ENCODE measurements around the gene KIN.
"Not testable (repeated sequence)": the region's sequence is repeated elsewhere in the genome, so short reads cannot be mapped to it uniquely, and the experiment has no call there.

The KIN gene

DNA sequence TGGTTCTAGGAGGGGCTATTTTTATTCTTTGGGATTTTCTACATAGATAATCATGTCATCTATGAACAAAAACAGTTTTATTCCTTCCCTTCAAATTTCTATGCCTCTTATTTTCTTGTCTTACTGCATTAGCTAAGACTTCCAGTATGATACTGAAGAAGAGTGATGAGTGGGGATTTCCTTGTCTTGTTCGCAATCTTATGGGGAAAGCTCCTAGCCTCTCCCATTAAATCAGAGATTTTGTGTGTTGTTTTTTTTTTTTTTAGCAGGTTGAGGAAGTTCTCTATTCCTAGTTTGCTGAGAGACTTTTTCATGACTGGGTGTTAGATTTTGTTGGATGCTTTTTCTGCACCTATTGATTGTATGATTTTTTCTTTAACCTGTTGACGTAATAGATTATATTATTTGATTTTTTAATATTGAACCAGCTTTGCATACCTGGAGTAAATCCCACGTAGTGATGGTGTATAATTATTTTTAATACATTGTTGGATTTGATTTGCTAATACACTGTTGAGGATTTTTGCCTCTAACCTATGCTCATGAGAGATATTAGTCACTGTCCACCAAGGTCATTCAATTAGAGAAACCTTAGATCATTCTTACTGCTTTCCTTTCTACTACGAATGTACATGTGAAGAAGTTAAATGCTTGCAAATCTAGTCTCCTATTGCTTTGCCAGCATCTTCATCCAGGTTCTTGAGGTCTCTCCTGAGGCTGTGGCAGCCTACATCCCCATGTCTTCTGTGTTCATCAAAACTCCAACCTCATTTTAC, 6.6 kb upstream of the KIN start:
- no peak for DNase-seq

DNA sequence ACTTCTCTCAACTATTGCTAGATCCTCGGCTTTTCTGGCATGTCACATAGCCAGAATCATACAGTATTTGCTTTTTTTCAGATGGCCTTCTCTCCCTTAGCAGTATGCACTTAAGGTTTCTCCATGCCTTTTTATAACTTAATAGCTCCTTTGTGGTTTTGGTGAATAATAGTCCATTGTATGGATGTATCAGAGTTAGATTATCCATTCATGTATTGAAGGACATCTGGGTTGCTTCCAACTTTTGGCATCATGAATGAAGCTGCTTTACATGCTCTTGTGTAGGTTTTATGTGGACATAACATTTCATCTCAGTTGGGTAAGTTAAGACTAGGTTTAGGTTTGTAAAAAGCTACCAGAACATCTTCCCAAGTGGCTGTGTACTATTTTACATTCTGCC, 4.7 kb upstream of the KIN start:
- no peak for DNase-seq

DNA sequence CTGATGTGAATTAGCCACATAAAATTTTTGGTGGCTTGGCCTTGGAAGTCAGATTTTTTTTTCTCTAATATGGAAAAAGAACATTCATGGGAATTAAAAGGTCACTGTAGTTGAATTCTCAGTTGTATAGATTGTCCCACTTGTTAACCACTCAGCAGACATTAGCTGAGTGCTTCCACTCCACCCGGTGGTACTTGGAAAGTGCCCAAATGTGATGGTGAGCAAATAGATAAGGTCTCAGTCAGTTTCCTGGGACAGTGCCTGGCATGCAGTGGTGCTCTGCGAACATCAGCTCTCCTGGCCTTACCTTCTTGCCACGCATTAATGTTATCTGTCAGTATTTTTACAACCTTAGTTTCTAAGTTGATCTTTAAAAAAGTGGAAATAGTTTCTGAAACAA, 1.6 kb upstream of the KIN start:
- DNase-seq = no peak

DNA sequence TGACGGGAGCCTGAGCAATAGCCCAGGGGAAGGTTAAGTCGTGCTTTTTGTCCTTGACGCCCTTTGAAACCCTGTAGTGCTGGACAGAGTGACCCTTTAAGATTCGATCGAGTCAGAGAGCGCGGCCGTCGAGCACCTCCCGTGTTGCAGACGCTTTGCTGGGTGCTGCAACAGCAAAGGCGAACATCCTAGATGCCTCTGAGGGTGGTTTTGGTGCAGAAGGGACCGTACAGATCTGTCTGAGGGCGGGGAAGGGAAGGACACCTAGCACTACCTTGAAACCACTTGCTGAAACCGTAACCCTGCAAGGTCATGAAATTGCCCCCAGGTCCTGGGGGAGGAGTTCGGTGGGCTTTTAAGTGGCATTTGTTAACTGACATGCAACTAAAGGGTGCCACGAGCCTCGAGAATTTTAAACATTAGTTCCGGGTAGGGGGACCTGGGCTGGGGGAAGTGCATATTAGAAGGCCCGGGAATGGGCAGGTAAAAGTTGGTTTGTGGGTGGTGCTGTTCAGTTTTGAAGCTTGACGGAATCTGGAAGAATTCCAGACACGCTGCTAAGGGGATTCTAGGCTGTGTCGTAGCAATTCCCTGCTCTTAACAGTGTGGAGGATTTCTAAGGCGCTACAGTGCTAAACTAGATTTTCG, 970 bp upstream of the KIN start:
- no peak for DNase-seq

DNA sequence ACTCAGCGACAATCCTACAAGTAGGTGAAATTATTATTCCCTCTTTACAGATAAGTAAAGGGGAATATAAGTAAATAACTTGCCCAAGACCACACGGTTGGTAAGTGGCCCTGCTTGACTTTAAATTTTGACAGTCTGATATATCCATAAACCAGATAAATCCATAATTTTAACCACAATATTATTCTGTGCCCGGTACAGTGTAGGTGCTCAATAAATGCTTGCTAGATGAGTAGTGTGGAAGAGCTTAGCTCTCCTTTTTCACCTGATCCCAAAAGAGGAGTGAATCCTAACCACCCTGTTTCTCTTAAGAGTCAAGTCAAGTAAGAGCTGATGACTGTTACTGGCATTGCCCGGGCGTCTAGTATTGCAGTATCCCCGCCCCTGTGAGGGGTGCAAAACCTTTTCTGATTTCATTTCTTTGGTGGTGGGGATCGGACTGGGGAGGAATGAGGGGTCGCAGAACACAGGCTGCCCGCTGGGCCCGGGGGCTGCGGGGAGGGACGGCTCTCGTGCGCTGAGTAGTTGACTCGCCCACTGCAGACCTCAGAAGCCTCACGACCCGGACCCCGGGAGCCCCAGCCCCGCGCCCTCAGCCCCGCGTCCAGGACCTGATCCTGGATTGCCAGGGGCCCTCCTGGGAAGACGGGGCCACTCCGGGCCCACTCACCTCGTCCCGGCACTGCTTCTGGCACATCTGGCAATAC, 490 bp downstream of the KIN start:
- DNase-seq = no peak

DNA sequence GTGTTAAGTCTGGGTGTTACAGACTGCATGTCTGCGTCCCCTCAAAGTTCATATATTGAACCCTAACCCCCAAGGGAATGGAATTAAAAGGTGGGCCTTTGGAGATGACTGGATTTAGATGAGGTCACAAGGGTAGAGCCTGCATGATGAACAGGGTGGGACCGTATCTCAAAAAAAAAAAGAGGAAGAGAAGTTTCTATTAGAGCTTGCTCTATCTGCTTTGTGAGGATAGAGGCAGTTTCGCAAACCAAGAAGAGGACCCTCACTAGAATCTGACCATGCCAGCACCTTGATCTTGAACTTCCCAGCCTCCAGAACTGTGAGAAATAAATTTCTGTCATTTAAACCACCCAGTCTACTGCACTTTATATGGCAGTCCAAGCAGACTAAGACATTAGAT, 1.4 kb downstream of the KIN start:
- DNase-seq = no peak

DNA sequence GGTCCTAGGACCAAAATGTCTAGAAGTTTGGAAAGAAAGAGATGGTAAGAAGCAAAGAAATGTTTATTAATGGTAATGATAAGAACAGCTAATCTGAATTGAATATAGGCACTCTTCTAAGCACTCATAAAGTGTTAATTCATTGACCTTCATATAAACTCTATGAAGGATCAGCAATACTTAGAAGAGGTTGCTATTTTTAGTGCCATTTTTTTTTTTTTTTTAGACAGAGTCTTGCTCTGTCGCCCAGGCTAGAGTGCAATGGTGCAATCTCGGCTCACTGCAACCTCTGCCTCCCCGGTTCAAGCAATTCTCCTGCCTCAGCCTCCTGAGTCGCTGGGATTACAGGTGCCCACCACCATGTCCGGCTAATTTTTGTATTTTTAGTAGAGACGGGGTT, 5.6 kb downstream of the KIN start:
- DNase-seq = not testable (repeated sequence)

DNA sequence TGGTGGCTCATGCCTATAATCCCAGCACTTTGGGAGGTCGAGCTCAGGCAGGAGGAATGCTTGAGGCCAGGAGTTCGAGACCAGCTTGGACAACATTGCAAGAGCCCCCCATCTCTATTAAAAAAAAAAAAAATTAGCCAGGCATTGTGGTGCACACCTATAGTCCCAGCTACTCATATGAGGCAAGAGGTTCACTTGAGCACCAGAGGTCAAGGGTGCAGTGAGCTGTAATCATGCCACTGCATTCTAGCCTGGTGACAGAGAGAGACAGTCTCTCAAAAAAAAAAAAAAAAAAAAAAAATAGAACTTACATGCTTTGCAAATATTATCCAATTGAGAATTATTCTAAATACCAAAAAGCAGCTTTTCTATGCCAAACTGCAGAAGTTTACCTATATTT, 11.0 kb downstream of the KIN start:
- no peak for DNase-seq

DNA sequence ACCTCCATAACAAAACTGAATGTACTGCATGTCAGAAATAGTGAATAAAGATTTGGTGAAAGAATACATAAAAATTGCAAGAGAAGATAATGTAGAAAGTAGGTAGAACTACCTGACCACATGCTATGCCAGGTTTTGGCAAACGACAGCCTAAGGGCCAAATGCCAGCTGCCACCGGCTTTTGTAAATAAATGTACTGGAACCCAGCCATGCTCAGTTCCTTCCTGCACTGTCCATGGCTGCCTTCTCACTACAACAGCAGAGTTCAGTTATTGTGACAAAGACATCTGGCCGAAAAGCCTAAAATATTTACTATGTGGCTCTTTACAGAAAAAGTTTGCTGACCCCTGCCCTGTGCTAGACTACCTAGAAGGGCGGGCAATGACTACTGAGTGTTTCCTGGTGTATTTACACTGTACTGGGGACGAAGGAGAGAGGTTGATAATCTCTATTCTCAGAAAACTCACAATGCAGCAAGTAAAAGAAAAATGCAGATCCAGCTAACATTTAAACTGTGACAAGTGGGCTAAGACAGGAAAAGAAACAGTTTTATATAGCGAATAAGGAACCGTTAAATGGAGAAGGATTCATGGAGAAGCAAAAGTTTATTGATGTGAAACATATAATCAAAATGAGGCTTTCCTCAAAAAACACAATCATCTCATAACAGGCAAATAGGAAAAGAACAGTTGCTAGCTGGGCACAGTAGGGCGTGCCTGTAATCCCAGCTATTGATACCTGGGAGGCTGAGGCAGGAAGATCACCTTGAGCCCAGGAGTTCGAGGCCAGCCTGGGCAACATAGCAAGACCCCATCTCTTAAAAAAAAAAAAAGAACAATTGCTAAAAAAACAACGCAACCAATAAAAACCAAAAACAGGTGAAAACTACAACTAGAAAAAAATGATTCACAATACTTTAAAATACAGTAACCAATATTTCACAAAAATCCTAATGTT, 13.7 kb downstream of the KIN start:
- DNase-seq = no peak

DNA sequence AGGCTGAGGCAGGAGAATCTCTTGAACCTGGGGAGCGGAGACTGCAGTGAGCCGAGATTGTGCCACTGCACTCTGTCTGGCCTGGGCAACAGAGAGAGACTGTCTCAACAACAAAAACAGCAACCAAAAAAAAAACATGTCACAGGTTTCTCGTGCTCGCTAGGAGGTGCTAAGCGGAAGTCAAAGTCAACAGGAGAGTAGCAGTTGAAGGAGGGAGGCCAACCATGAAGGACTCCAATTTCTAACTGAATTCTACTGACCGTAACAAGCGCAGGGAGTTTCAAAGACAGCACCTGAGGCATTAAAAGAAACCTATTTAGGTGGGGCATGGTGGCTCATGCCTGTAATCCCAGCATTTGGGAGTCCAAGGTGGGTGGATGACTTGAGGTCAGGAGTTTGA, 19.4 kb downstream of the KIN start:
- no peak for DNase-seq

DNA sequence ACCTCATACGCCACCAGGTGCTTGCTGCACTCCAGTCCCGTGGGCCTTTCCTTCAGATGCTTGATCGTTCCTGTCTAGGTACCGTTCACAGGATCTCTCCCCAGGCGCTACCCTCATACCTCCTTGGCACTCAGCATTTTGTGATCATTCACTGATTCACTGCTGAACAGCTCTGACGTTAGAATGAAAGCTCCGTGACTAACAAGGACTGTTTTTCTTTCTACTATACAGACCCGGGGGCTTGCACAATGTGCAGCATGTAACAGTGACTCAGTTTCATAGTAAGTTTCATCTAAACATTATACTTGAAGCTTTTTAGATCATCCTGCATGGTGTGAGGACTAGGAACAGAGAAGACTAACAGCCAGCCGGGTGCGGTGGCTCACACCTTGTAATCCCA, 20.6 kb downstream of the KIN start:
- no peak for DNase-seq

DNA sequence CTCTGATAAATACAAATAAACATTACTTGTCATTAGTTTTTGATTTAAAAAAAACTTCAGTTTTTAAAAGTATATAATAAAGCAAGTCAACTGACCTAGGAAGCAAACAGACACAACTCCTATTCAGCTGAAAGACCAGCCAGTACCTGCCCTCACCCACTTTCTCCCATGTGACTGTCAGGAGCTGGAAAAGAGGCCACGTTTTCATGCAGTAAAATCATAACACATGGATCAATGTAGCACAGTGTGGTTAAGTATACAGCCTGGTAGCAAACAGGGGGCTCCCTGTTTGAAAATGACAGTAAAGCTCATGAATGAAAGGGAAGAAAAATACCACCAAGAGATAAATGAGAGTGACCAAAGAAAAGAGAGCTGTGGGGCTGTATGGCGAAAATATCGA, 21.6 kb downstream of the KIN start:
- DNase-seq = no peak

DNA sequence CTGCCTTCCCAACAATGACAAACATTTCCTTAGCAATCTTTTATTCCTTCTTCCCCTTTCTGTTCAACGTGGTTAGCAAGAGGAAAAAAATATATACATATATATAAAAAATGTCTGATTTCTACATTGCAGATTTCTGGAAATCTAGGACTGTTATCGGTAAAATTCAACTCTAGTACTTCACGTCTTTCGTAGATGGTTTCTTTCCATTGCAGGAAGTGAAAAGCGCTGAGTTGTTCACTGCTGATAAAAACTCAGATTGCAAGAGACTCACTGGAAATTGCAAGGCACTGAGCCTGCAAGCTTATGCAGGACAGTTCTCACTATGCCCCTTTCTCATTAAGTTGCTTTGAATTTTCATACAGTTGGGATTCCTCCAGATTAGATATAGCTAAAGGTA, 23.9 kb downstream of the KIN start:
- DNase-seq = no peak

DNA sequence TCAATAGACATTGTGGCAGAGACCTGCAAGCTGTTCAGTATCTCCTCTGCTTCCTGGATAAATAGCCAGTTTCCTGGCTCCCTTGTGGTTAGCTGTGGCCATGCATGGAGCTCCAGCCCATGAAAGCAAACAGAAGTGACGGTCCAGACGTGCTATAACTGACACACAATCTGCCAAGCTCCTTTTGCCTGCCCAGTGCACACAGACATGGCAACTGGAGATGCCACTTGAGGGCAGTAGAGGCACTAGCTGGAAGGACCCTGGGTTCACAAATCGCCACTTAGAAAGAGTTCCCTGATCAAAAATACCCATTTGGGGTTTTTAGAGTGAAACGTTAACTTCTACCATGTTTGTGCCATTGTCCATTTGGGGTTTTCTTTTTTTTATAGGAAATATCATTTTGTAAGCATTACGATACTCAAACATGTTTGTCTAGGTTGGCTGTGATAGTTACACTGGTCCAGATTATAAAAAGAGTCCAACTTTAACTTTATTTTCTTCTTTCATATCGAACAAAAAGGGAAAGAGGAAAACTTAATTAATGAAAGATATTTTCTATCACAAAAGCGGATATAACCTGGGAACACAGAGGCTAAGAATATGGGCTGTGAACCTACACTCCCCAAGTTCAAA, 31.3 kb downstream of the KIN start:
- DNase-seq = no peak

DNA sequence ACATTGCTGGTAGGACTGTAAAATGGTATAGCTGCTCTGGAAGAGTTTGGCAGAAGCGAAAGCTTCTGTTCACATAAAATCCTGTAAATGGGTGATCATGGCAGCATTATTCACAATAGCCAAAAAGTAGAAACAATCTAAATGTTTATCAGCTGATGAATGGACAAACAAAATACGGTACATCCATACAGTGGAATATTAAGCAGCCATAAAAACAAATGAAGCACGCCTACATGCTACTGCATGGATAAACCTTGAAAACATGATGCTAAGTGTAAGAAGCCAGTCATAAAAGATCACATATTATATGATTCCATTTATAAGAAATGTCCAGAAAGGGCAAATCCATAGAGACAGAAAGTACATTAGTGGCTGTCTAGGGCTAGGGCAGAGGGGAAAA, 32.7 kb downstream of the KIN start:
- DNase-seq = no peak

DNA sequence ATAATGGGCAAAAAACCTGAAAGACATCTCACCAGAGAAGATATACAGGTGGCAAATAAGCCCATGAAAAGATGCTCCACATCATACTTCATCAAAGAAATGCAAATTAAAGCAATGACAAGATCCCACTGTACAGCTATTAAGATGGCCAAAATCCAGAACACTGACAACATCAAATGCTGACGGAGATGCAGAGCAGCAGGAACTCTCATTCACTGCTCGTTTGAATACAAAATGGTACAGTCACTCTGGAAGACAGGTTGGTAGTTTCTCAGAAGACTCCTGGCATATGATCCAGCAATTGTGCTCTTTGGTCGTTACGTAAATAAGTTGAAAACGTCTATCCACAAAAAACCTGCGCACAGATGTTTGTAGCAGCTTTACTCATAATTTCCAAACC, 35.5 kb downstream of the KIN start:
- no peak for DNase-seq

DNA sequence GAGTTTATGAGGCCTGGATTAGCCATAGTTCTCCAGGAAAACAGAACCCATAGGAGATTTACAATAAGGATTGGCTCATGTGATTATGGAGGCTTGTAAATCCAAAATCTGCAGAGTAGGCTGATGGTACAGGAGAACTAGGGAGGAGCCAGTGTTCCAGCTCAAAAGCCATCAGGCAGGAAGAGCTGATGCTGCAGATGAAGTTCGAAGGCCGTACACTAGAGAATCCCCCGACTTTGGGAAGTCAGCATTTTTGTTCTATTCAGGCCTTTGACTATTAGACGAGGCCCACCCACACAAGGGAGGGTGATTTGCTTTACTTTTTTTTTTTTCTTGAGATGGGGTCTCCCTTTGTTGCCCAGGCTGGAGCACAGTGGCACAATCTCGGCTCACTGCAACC, 37.6 kb downstream of the KIN start:
- no peak for DNase-seq

DNA sequence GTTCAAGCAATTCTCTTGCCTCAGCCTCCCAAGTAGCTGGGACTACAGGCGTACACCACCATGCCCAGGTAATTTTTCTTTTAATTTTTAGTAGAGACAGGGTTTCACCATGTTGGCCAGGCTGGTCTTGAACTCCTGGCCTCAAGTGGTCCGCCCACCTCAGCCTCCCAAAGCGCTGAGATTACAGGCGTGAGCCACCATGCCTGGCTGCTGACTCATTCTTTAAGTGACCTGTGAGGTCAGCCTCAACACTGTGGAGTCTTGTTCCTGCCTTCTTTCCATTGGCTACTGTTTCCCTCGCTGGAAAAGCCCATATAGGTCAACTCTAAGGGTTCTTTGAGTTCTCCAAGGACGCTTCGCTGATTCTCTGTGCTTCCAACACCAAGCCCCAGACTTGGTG, 39.2 kb downstream of the KIN start:
- DNase-seq = not testable (repeated sequence)

DNA sequence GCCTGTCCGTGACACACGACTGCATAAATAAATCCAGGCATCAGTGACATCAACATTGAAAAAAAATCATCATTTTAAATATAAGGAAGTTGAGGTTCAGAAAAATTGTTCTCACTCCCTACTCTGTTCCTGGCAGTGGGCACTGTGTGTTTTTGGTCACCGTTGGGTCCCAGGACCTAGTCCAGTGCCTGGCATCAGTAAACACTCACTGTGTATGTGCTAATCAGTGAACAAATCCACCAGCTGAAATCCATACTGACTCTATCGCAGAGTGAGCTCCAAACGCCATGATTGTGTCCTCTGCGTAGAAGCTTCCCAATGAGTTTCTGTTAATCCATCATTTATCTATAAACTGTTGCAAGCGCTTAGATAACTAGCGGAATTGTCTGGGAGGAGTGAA, 43.5 kb downstream of the KIN start:
- DNase-seq = no peak

DNA sequence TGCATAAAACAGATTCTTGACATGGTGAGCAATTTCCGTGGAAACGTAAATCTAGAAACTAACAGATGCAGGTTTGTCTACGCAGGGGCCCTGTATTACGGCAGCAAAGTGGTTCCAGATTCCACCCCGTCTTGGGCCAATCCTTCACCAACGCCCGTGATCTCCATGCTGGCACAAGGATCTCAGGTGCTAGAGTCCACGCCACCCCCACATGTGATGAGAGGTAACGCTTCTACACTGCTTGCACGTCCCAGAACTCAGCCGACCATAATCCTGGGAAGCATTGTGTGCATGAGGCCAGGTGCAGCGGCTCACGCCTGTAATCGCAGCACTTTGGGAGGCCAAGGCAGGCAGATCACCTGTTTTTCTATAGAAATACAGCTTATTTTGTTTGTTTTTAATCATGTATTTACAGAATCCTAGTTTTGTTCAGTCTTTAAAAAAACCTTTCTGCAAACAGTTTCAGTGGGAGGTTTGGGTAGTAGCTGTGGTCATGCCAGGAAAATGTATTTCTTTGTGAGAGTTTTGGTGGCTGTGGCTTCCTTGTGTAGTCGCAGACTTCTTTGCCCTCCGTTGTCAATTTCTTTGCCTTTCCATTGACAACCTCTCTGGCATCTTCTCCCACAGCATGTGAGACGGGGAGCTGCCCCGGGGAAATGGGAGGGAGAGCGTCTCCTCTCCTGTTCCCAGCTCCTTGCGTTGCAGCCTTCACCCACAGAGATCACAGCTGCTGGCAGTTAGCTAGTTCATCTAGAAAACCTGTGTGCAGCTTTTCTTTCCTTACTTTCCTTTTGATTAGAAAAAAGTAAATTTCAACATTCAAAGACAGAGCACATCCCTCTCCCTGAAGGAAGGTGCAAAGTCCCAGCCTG, 49.0 kb downstream of the KIN start:
- DNase-seq = no peak

DNA sequence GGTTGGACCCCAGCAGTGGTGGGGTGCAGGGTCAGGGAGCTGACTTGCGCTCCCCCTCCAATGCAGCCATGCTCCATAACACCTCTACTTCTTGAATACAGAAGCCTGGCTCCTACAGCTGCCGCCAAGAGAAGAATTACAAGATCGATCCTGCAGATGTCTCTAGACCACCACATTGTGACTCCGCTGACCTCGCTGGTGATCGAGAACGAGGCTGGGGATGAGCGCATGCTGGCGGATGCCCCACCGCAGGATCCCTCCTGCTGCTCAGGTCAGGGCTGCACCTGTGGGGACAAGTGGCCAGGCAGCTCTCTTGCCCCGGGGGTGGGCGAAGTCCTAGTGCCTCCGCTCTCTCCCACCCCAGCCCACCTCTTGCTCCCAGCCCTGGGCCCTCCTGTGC, 53.0 kb downstream of the KIN start:
- DNase-seq = no peak
